Lung (tissue), 12 donors: ENCODE data around the gene PTGES3L. TPM values are rescaled to one million over a fixed set of nuclear protein-coding genes. Genes with fewer than 3 reads are reported as not detected.

Experiments used
- ATAC-seq: fragments of 200-7000 bp; cut with Tn5 transposase; one replicate; pipeline ENCODE4 v1.9.1; 2020; ENCODE audit warnings: moderate number of reproducible peaks; ENCODE audit not compliant: insufficient read depth, low FRiP score
- DNase-seq, 3 donors: peaks; one replicate each; pipeline ENCODE4 v3.0.0-alpha.2; 2013 to 2017
- H3K27ac ChIP-seq, 2 donors: one replicate each; pipeline ENCODE4 v1.5.1; 2013; ENCODE audit warnings: mild to moderate bottlenecking in 2 of 2, moderate library complexity in 2 of 2, control low read depth in 1 of 2, inconsistent platforms in 1 of 2, low read depth in 1 of 2, low read length in 1 of 2
- H3K27me3 ChIP-seq, 3 donors: one replicate each; pipeline ENCODE4 v1.5.1; 2013; ENCODE audit warnings: low read length in 2 of 3; ENCODE audit not compliant: control insufficient read depth in 3 of 3, insufficient read depth in 3 of 3
- H3K36me3 ChIP-seq, 4 donors: one replicate each; pipeline ENCODE4 v1.5.1; 2013; ENCODE audit warnings: low read length in 4 of 4, mild to moderate bottlenecking in 1 of 4, moderate library complexity in 1 of 4; ENCODE audit not compliant: control insufficient read depth in 4 of 4, insufficient read depth in 4 of 4
- H3K4me1 ChIP-seq, 5 donors: one replicate each; pipeline ENCODE4 v1.5.1; 2013; ENCODE audit warnings: low read length in 5 of 5, mild to moderate bottlenecking in 2 of 5, moderate library complexity in 1 of 5; ENCODE audit not compliant: control insufficient read depth in 5 of 5, insufficient read depth in 5 of 5
- H3K4me3 ChIP-seq: one replicate; pipeline ENCODE4 v1.5.1; 2013; ENCODE audit warnings: mild to moderate bottlenecking, control low read depth, moderate library complexity
- H3K9ac ChIP-seq, 2 donors: one replicate each; pipeline ENCODE4 v1.5.1; 2013; ENCODE audit warnings: low read length in 2 of 2, control low read depth in 1 of 2; ENCODE audit not compliant: insufficient read depth in 1 of 2
- H3K9me3 ChIP-seq, 4 donors: one replicate each; pipeline ENCODE4 v1.5.1; 2013; ENCODE audit warnings: low read length in 3 of 4, mild to moderate bottlenecking in 1 of 4, moderate library complexity in 1 of 4; ENCODE audit not compliant: control insufficient read depth in 4 of 4, insufficient read depth in 3 of 4
- CTCF ChIP-seq: IDR thresholded peaks from 2 replicates; pipeline ENCODE4 v1.5.1; 2012; ENCODE audit warnings: mild to moderate bottlenecking; ENCODE audit errors: control extremely low read depth, extremely low read depth
- WGBS, 2 donors: extraction: QIAGEN DNeasy Blood & Tissue Kit; methylation state at CpG; one replicate each; pipeline ENCODE4 v1.1.7; 2013; 5-methylcytosine and 5-hydroxymethylcytosine counted together
- polyA plus RNA-seq, 2 donors: library from polyadenylated mRNA; stranded (reverse); fragments of 200-250 nt; gene quantifications; one replicate each; pipeline ENCODE4 v1.2.1, GENCODE V29; 2013
- total RNA-seq, 2 donors: library from RNA; depleted of rRNA in 1 of 2; stranded (reverse); fragments of >200 nt in 1 of 2; gene quantifications; one replicate each; pipeline ENCODE4 v1.2.1, GENCODE V29; 2014 to 2021
- donor health status: control.
- donor health status: control.
- donor health status: Bipolar disorder and iron deficiency.
- donor health status: healthy.
- donor health status: DM: yes; HTN: yes; CAD: no.

Gene PTGES3L
- total and polyA plus RNA-seq, 4 donors: 0.43 to 1.8 (median 0.91) TPM

- Histone ChIP-seq H3K4me1 (peaks cover 0 to 21% (median 5%) of the 10 kb centered on the region in 5 donors), H3K4me3 (no peak overlapping the region), H3K9me3 (no peaks in the 10 kb centered on the region), H3K36me3 (no peaks in the 10 kb centered on the region), H3K27ac (no peak overlapping the region), H3K27me3 (no peaks in the 10 kb centered on the region), H3K9ac (no peak overlapping the region)
- no peak for DNase-seq
- no peak for TF ChIP-seq CTCF
- 82 to 88% methylated on average over 1 of the region's 1 CpG for WGBS, 2 donors
- ATAC-seq: no peak
Measured at GRCh38 chr17:42967925-42968324, 12.0 kb downstream of the PTGES3L start.

- ATAC-seq (peak; percentile 92), DNase-seq (peak; percentile 95 to 97 (median 97))
- H3K36me3 ChIP-seq: peaks cover 11 to 21% (median 15%) of the 10 kb centered on the region in 4 donors
- H3K4me3 ChIP-seq: peak within 1 kb of the TSS; percentile 68
- H3K9me3 ChIP-seq: no peaks in the 10 kb centered on the region
- 1% methylated on average over 43 of the region's 43 CpGs for WGBS, 2 donors
- peaks cover 0 to 19% (median 5%) of the 10 kb centered on the region in 5 donors for H3K4me1 ChIP-seq
- H3K27ac ChIP-seq: peak within 1 kb of the TSS; percentile 78 to 91
- H3K27me3 ChIP-seq: no peaks in the 10 kb centered on the region
- H3K9ac ChIP-seq: peak within 1 kb of the TSS; percentile 63 to 99
- TF ChIP-seq CTCF: no peak
Measured at GRCh38 chr17:42964161-42964932, 15.5 kb downstream of the PTGES3L start, which contains the start of gene AARSD1. Gene AARSD1 (minus strand): TSS chr17:42964454. CDS start chr17:42964440, 14 bp downstream.

GRCh38 chr17:42953669-42954068 lies 26.2 kb downstream of the PTGES3L start:
- TF ChIP-seq CTCF: no peak
- DNase-seq: peak in 2 of 3 donors; percentile 21 to 39
- no peak overlapping the region for H3K27ac ChIP-seq
- H3K9ac ChIP-seq: no peak overlapping the region
- H3K9me3 ChIP-seq: no peaks in the 10 kb centered on the region
- no peak overlapping the region for H3K4me3 ChIP-seq
- H3K4me1 ChIP-seq: no peaks in the 10 kb centered on the region
- WGBS, 2 donors: 89 to 97% methylated on average over 1 of the region's 1 CpG
- H3K36me3 ChIP-seq: peaks cover 38 to 55% (median 41%) of the 10 kb centered on the region in 4 donors
- no peaks in the 10 kb centered on the region for H3K27me3 ChIP-seq
- ATAC-seq: no peak
